Trophoblast cell (in vitro differentiated cells and primary cell): ENCODE data around the gene ERBB3. TPM values are rescaled to one million over a fixed set of nuclear protein-coding genes. Genes with fewer than 3 reads are reported as not detected.
A peak's percentile ranks its signal among the peaks of the same experiment; 100 is the strongest.

ENCODE experiments used
- DNase-seq, 2 donors: peaks; one replicate each; pipeline ENCODE4 v3.0.0-alpha.2; 2016
- H2AFZ ChIP-seq: 2 replicates; pipeline ENCODE4 v1.6.1; 2013; ENCODE audit warnings: low read length, moderate library complexity, mild to moderate bottlenecking; ENCODE audit not compliant: insufficient read depth, poor library complexity
- H2AK5ac ChIP-seq: 2 replicates; pipeline ENCODE4 v1.6.1; 2013; ENCODE audit warnings: mild to moderate bottlenecking, low read length
- H2BK120ac ChIP-seq: 2 replicates; pipeline ENCODE4 v1.6.1; 2013; ENCODE audit warnings: low read length, mild to moderate bottlenecking, moderate library complexity; ENCODE audit not compliant: insufficient read depth, poor library complexity
- H2BK12ac ChIP-seq: 2 replicates; pipeline ENCODE4 v1.6.1; 2013; ENCODE audit warnings: mild to moderate bottlenecking, low read length, moderate library complexity
- H2BK5ac ChIP-seq: 2 replicates; pipeline ENCODE4 v1.6.1; 2013; ENCODE audit warnings: low read length, low read depth, moderate library complexity, mild to moderate bottlenecking; ENCODE audit not compliant: poor library complexity
- H3K14ac ChIP-seq: 2 replicates; pipeline ENCODE4 v1.6.1; 2013; ENCODE audit warnings: mild to moderate bottlenecking, low read length
- H3K18ac ChIP-seq: 2 replicates; pipeline ENCODE4 v1.6.1; 2013; ENCODE audit warnings: mild to moderate bottlenecking, low read length
- H3K23ac ChIP-seq: 2 replicates; pipeline ENCODE4 v1.6.1; 2013; ENCODE audit warnings: low read length
- H3K27ac ChIP-seq: 2 replicates; pipeline ENCODE4 v1.5.1; 2013; ENCODE audit warnings: low read depth, mild to moderate bottlenecking, inconsistent platforms, low read length, moderate library complexity
- H3K27me3 ChIP-seq: 2 replicates; pipeline ENCODE4 v1.6.1; 2013; ENCODE audit warnings: inconsistent platforms, mild to moderate bottlenecking, low read length, moderate library complexity; ENCODE audit not compliant: insufficient read depth
- H3K36me3 ChIP-seq, 2 experiments: 1 replicate in 1 of 2; 2 replicates in 1 of 2; pipeline ENCODE4 v1.6.1; 2013; ENCODE audit warnings: low read length in 2 of 2, mild to moderate bottlenecking in 2 of 2, moderate library complexity in 1 of 2; ENCODE audit not compliant: insufficient read depth in 2 of 2, control insufficient read depth in 1 of 2
- H3K4ac ChIP-seq: 2 replicates; pipeline ENCODE4 v1.6.1; 2013; ENCODE audit warnings: low read depth, mild to moderate bottlenecking, low read length, moderate library complexity
- H3K4me1 ChIP-seq, 2 experiments: 1 replicate in 1 of 2; 2 replicates in 1 of 2; pipeline ENCODE4 v1.6.1; 2013; ENCODE audit warnings: low read length in 2 of 2, mild to moderate bottlenecking in 2 of 2, moderate library complexity in 1 of 2; ENCODE audit not compliant: insufficient read depth in 2 of 2, control insufficient read depth in 1 of 2
- H3K4me2 ChIP-seq: 2 replicates; pipeline ENCODE4 v1.6.1; 2013; ENCODE audit warnings: inconsistent platforms, mild to moderate bottlenecking, low read length, moderate library complexity
- H3K4me3 ChIP-seq: 2 replicates; pipeline ENCODE4 v1.5.1; 2013; ENCODE audit warnings: mild to moderate bottlenecking, low read depth, low read length, inconsistent platforms
- H3K79me1 ChIP-seq: one replicate; pipeline ENCODE4 v1.6.1; 2013; ENCODE audit warnings: low read length
- H3K79me2 ChIP-seq: 2 replicates; pipeline ENCODE4 v1.6.1; 2013; ENCODE audit warnings: low read length, mild to moderate bottlenecking; ENCODE audit not compliant: control insufficient read depth, insufficient read depth, poor library complexity
- H3K9ac ChIP-seq: 2 replicates; pipeline ENCODE4 v1.6.1; 2013; ENCODE audit warnings: mild to moderate bottlenecking, low read length
- H3K9me3 ChIP-seq: 2 replicates; pipeline ENCODE4 v1.6.1; 2013; ENCODE audit warnings: low read depth, mild to moderate bottlenecking, control low read depth, inconsistent platforms, low read length; ENCODE audit not compliant: insufficient read depth
- H4K12ac ChIP-seq: 2 replicates; pipeline ENCODE4 v1.6.1; 2013; ENCODE audit warnings: low read depth, mild to moderate bottlenecking, low read length, moderate library complexity
- H4K8ac ChIP-seq: 2 replicates; pipeline ENCODE4 v1.6.1; 2013; ENCODE audit warnings: low read depth, mild to moderate bottlenecking, low read length, moderate library complexity
- H4K91ac ChIP-seq: one replicate; pipeline ENCODE4 v1.6.1; 2013; ENCODE audit warnings: low read depth, mild to moderate bottlenecking, low read length, moderate library complexity
- WGBS: extraction: QIAGEN DNeasy Blood & Tissue Kit; methylation state at CpG from one replicate; pipeline ENCODE4 v1.1.7; 2013; ENCODE audit warnings: missing lambda C conversion rate; ENCODE audit not compliant: insufficient read length, insufficient coverage; ENCODE audit errors: extremely low coverage; 5-methylcytosine and 5-hydroxymethylcytosine counted together
- polyA plus RNA-seq: library from polyadenylated mRNA; stranded (reverse); fragments of 200-250 nt; gene quantifications from 2 replicates; pipeline ENCODE4 v1.2.3, GENCODE V29; 2013

ERBB3 gene
- 89.0 and 92.2 TPM in 2 replicates for polyA plus RNA-seq

GRCh38 chr12:56079723-56080555 lies at the start of gene ERBB3:
TSS of gene ERBB3 (plus strand) at chr12:56080165. CDS start at chr12:56080301, 136 bp downstream.
- H2BK12ac ChIP-seq, result peak within 1 kb of the TSS; percentile 77
- peak within 1 kb of the TSS; percentile 97 for H2BK5ac ChIP-seq
- H3K9me3 ChIP-seq, result no peaks in the 10 kb centered on the region
- peak within 1 kb of the TSS; percentile 97 for H3K27ac ChIP-seq
- H3K23ac ChIP-seq, result no peak within 1 kb of the TSS
- peak within 1 kb of the TSS; percentile 84 for H2AK5ac ChIP-seq
- H3K4me3 ChIP-seq, result peak within 1 kb of the TSS; percentile 80
- H3K4me2 ChIP-seq, result peak within 1 kb of the TSS; percentile 98
- H3K18ac ChIP-seq, result peak within 1 kb of the TSS; percentile 91
- H3K36me3 ChIP-seq, result peaks cover 2 to 8% of the 10 kb centered on the region in 2 experiments
- WGBS, result no CpG with 5 or more reads among the region's 59 CpGs
- peaks cover 12 to 13% of the 10 kb centered on the region in 2 experiments for H3K4me1 ChIP-seq
- peak within 1 kb of the TSS; percentile 87 for H3K4ac ChIP-seq
- peaks cover 14% of the 10 kb centered on the region for H3K79me1 ChIP-seq
- no peaks in the 10 kb centered on the region for H3K27me3 ChIP-seq
- H3K9ac ChIP-seq, result peak within 1 kb of the TSS; percentile 89
- H4K8ac ChIP-seq, result peak within 1 kb of the TSS; percentile 92
- H2BK120ac ChIP-seq, result peak within 1 kb of the TSS; percentile 88
- H2AFZ ChIP-seq, result peak within 1 kb of the TSS; percentile 86
- peak within 1 kb of the TSS; percentile 75 for H4K12ac ChIP-seq
- H4K91ac ChIP-seq, result peak within 1 kb of the TSS; percentile 89
- DNase-seq, result peak; percentile 86 to 96
- peak within 1 kb of the TSS; percentile 86 for H3K14ac ChIP-seq
- peaks cover 22% of the 10 kb centered on the region for H3K79me2 ChIP-seq

- Histone ChIP-seq H3K27me3 (no peaks in the 10 kb centered on the region), H3K23ac (no peak overlapping the region), H3K9me3 (peaks cover 2% of the 10 kb centered on the region), H2AK5ac (no peak overlapping the region), H3K4ac (no peak overlapping the region), H3K79me1 (peaks cover 3% of the 10 kb centered on the region), H3K4me2 (no peak overlapping the region), H3K14ac (no peak overlapping the region), H3K79me2 (no peaks in the 10 kb centered on the region), H2BK5ac (no peak overlapping the region), H4K91ac (no peak overlapping the region), H2AFZ (no peak overlapping the region), H3K36me3 (peaks cover 15 to 17% of the 10 kb centered on the region in 2 experiments), H2BK12ac (no peak overlapping the region), H3K4me1 (peaks cover 2 to 7% of the 10 kb centered on the region in 2 experiments), H3K27ac (no peak overlapping the region), H3K18ac (no peak overlapping the region), H3K4me3 (no peak overlapping the region), H2BK120ac (no peak overlapping the region), H4K8ac (no peak overlapping the region), H4K12ac (no peak overlapping the region), H3K9ac (no peak overlapping the region)
- no CpG with 5 or more reads among the region's 1 CpG for WGBS
- no peak for DNase-seq
Measured at GRCh38 chr12:56031987-56032386, 48.0 kb upstream of the ERBB3 start.

- no peaks in the 10 kb centered on the region for H3K4me1 ChIP-seq
- H3K9me3 ChIP-seq, result peaks cover 2% of the 10 kb centered on the region
- H2BK5ac ChIP-seq, result no peak overlapping the region
- H3K79me1 ChIP-seq, result no peaks in the 10 kb centered on the region
- H3K4ac ChIP-seq, result no peak overlapping the region
- H3K9ac ChIP-seq, result no peak overlapping the region
- H2AK5ac ChIP-seq, result no peak overlapping the region
- H3K18ac ChIP-seq, result no peak overlapping the region
- no peak overlapping the region for H3K4me2 ChIP-seq
- H3K14ac ChIP-seq, result no peak overlapping the region
- no peaks in the 10 kb centered on the region for H3K79me2 ChIP-seq
- DNase-seq, result no peak
- H2BK120ac ChIP-seq, result no peak overlapping the region
- no peak overlapping the region for H3K23ac ChIP-seq
- no peak overlapping the region for H3K27ac ChIP-seq
- no peak overlapping the region for H4K91ac ChIP-seq
- H4K8ac ChIP-seq, result no peak overlapping the region
- H4K12ac ChIP-seq, result no peak overlapping the region
- no peaks in the 10 kb centered on the region for H3K27me3 ChIP-seq
- no peak overlapping the region for H3K4me3 ChIP-seq
- no peak overlapping the region for H2BK12ac ChIP-seq
- WGBS, result no CpG with 5 or more reads among the region's 21 CpGs
- peaks cover 13 to 17% of the 10 kb centered on the region in 2 experiments for H3K36me3 ChIP-seq
- H2AFZ ChIP-seq, result no peak overlapping the region
Measured at GRCh38 chr12:56034586-56035332, 45.2 kb upstream of the ERBB3 start.

- H3K18ac ChIP-seq, result no peak overlapping the region
- no peak overlapping the region for H2AK5ac ChIP-seq
- no peak overlapping the region for H3K4me2 ChIP-seq
- DNase-seq, result no peak
- peak overlapping the region; percentile 51 for H3K9ac ChIP-seq
- H3K79me2 ChIP-seq, result peaks cover 2% of the 10 kb centered on the region
- H2BK12ac ChIP-seq, result no peak overlapping the region
- no peaks in the 10 kb centered on the region for H3K27me3 ChIP-seq
- H3K23ac ChIP-seq, result no peak overlapping the region
- H3K9me3 ChIP-seq, result peaks cover 2% of the 10 kb centered on the region
- no peak overlapping the region for H4K8ac ChIP-seq
- no peak overlapping the region for H3K14ac ChIP-seq
- no peak overlapping the region for H3K4ac ChIP-seq
- H2BK5ac ChIP-seq, result no peak overlapping the region
- no CpG with 5 or more reads among the region's 2 CpGs for whole genome bisulfite sequencing
- H4K12ac ChIP-seq, result no peak overlapping the region
- no peak overlapping the region for H4K91ac ChIP-seq
- no peak overlapping the region for H2AFZ ChIP-seq
- no peak overlapping the region for H3K4me3 ChIP-seq
- H2BK120ac ChIP-seq, result no peak overlapping the region
- peaks cover 0 to 3% of the 10 kb centered on the region in 2 experiments for H3K4me1 ChIP-seq
- peaks cover 13 to 16% of the 10 kb centered on the region in 2 experiments for H3K36me3 ChIP-seq
- H3K79me1 ChIP-seq, result peaks cover 4% of the 10 kb centered on the region
- no peak overlapping the region for H3K27ac ChIP-seq
Measured at GRCh38 chr12:56037161-56037560, 42.8 kb upstream of the ERBB3 start.
